ENCODE measurements around the gene RASA1. TPM values are rescaled to one million over a fixed set of nuclear protein-coding genes. Genes with fewer than 3 reads are reported as not detected.

RASA1 gene
- total RNA-seq, 4 donors from 2014 or later: 23.8 to 27.2 (median 26.0) TPM

DNA sequence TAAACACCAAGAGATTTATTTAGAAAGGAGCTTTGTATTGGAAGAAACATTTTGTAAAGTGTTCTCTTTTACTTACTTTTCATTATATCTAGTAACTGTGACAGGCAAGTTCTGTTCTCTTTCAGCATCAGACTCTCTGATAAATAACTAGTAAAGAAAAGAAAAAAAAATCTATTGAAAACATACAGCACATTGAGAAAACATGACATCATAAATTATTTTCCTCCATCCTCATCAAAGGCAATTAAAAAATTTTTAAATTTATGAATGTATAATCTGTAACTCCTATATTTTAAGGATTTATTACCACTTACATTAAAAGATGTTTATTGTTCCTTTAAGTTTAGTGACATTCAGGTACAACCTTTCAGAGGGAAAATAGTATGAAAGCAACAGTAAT, 133.9 kb downstream of the RASA1 start:
- ATAC-seq: no peak
- Histone ChIP-seq H3K27me3 (no peaks in the 10 kb centered on the region), H3K27ac (no peak overlapping the region), H3K4me1 (peaks cover 0 to 14% (median 2%) of the 10 kb centered on the region in 3 donors), H3K36me3 (peaks cover 9 to 91% of the 10 kb centered on the region in 2 donors), H3K9me3 (peaks cover 0 to 5% (median 0%) of the 10 kb centered on the region in 3 donors), H3K4me3 (no peak overlapping the region)
- TF ChIP-seq POLR2AphosphoS5 (IDR thresholded peaks at IDR 0.05) (no peak), POLR2A (IDR thresholded peaks at IDR 0.05) (no peak), CTCF (IDR thresholded peaks at IDR 0.05) (no peak), EP300 (IDR thresholded peaks at IDR 0.05) (no peak)

- Histone ChIP-seq H3K27me3 (no peaks in the 10 kb centered on the region), H3K4me1 (peaks cover 0 to 14% (median 2%) of the 10 kb centered on the region in 3 donors), H3K4me3 (no peak overlapping the region), H3K36me3 (peaks cover 4 to 91% of the 10 kb centered on the region in 2 donors), H3K9me3 (peaks cover 0 to 5% (median 0%) of the 10 kb centered on the region in 3 donors), H3K27ac (no peak overlapping the region)
- 94% methylated on average over 2 of the region's 3 CpGs; no CpG with 5 or more reads in 1 of the 2 donors for WGBS, 2 donors (ENCODE audit: low coverage in 1 of 2)
- TF ChIP-seq POLR2A (IDR thresholded peaks at IDR 0.05) (no peak), CTCF (IDR thresholded peaks at IDR 0.05) (no peak), POLR2AphosphoS5 (IDR thresholded peaks at IDR 0.05) (no peak), EP300 (IDR thresholded peaks at IDR 0.05) (no peak)
- no peak for ATAC-seq
Observed at GRCh38 chr5:87403409-87403808, 135.7 kb downstream of the RASA1 start.

GRCh38 chr5:87403899-87404298, 136.2 kb downstream of the RASA1 start:
- TF ChIP-seq POLR2A (IDR thresholded peaks at IDR 0.05): no peak
- no peak for TF ChIP-seq EP300 (IDR thresholded peaks at IDR 0.05)
- no peak for TF ChIP-seq CTCF (IDR thresholded peaks at IDR 0.05)
- TF ChIP-seq POLR2AphosphoS5 (IDR thresholded peaks at IDR 0.05): no peak
- H3K36me3 ChIP-seq: peaks cover 3 to 91% of the 10 kb centered on the region in 2 donors
- peaks cover 0 to 5% (median 0%) of the 10 kb centered on the region in 3 donors for H3K9me3 ChIP-seq
- no peaks in the 10 kb centered on the region for H3K27me3 ChIP-seq
- H3K4me3 ChIP-seq: no peak overlapping the region
- H3K4me1 ChIP-seq: peaks cover 0 to 14% (median 2%) of the 10 kb centered on the region in 3 donors
- H3K27ac ChIP-seq: no peak overlapping the region
- no peak for ATAC-seq
- 87 to 89% methylated on average over 3 of the region's 3 CpGs for WGBS, 2 donors (ENCODE audit: low coverage in 1 of 2)

DNA sequence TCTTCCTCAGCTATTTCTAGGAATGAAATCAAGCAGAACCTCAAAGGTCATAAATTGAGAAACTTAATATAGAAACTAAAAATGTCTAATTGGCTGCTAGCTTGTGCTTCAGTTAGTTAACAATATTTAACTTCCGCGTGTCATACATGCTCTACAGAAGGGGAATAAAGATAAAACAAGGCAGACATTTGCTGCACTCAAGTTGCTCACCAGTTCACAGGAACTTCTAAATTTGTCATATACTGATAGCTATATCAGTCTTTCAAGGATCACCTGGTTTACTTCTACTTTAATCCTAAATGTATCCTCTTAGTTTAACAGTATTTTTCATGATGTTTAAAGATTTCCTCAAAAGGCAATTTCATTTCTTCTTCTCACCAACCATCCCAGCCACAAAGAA, 136.7 kb downstream of the RASA1 start:
- 82 to 90% methylated on average over 2 of the region's 2 CpGs for WGBS, 2 donors (ENCODE audit: low coverage in 1 of 2)

More for the DNA sequence above, 136.7 kb downstream of the RASA1 start:
- H3K36me3 ChIP-seq: peaks cover 3 to 91% of the 10 kb centered on the region in 2 donors
- peaks cover 0 to 15% (median 2%) of the 10 kb centered on the region in 3 donors for H3K4me1 ChIP-seq
- H3K9me3 ChIP-seq: peaks cover 0 to 5% (median 0%) of the 10 kb centered on the region in 3 donors
- no peaks in the 10 kb centered on the region for H3K27me3 ChIP-seq
- TF ChIP-seq CTCF (IDR thresholded peaks at IDR 0.05) (no peak), POLR2AphosphoS5 (IDR thresholded peaks at IDR 0.05) (no peak), EP300 (IDR thresholded peaks at IDR 0.05) (no peak), POLR2A (IDR thresholded peaks at IDR 0.05) (no peak)
- H3K27ac ChIP-seq: no peak overlapping the region
- no peak for ATAC-seq
- H3K4me3 ChIP-seq: no peak overlapping the region
